ENCODE results near the gene TRABD2B.

TRABD2B gene

GRCh38 chr1:47931395-47931794 lies 65.8 kb downstream of the TRABD2B start:
- DNase-seq = no peak

GRCh38 chr1:47930210-47930840 lies 66.9 kb downstream of the TRABD2B start:
- no peak for DNase-seq

GRCh38 chr1:47927165-47927564 lies 70.0 kb downstream of the TRABD2B start:
- DNase-seq = no peak

- no peak for DNase-seq
These were observed 70.7 kb downstream of the TRABD2B start for GRCh38 chr1:47926461-47926999.

GRCh38 chr1:47924270-47925048 lies 72.7 kb downstream of the TRABD2B start:
- no peak for DNase-seq

- no peak for DNase-seq
These were observed 75.2 kb downstream of the TRABD2B start for GRCh38 chr1:47921935-47922415.

- no peak for DNase-seq
These were observed 77.9 kb downstream of the TRABD2B start for GRCh38 chr1:47919113-47919833.

GRCh38 chr1:47918257-47918867 lies 78.8 kb downstream of the TRABD2B start:
- no peak for DNase-seq

- DNase-seq = no peak
These were observed 79.5 kb downstream of the TRABD2B start for GRCh38 chr1:47917687-47918086.

GRCh38 chr1:47915677-47916353 lies 81.4 kb downstream of the TRABD2B start:
- no peak for DNase-seq

- DNase-seq = no peak
These were observed 82.1 kb downstream of the TRABD2B start for GRCh38 chr1:47914952-47915676.

GRCh38 chr1:47914218-47914938 lies 82.8 kb downstream of the TRABD2B start:
- DNase-seq = no peak

- DNase-seq = no peak
These were observed 83.9 kb downstream of the TRABD2B start for GRCh38 chr1:47913225-47913823.

- no peak for DNase-seq
These were observed 84.4 kb downstream of the TRABD2B start for GRCh38 chr1:47912756-47913155.

- no peak for DNase-seq
These were observed 85.3 kb downstream of the TRABD2B start for GRCh38 chr1:47911892-47912291.

- DNase-seq = no peak
These were observed 85.8 kb downstream of the TRABD2B start for GRCh38 chr1:47911424-47911823.

- DNase-seq = no peak
These were observed 88.9 kb downstream of the TRABD2B start for GRCh38 chr1:47908258-47908657.

GRCh38 chr1:47907177-47907528 lies 90.0 kb downstream of the TRABD2B start:
- no peak for DNase-seq

GRCh38 chr1:47906527-47907176 lies 90.5 kb downstream of the TRABD2B start:
- DNase-seq = no peak

- no peak for DNase-seq
These were observed 91.2 kb downstream of the TRABD2B start for GRCh38 chr1:47906009-47906432.
